HUES64 (cell line): Measurements from ENCODE around the gene CCL2.

Experiments
- H3K27ac ChIP-seq: 2 replicates; pipeline ENCODE4 v1.7.0; 2013; ENCODE audit warnings: low read depth, low read length, inconsistent platforms
- H3K27me3 ChIP-seq: 2 replicates; pipeline ENCODE4 v1.6.1; 2013; ENCODE audit warnings: mild to moderate bottlenecking, low read length; ENCODE audit not compliant: insufficient read depth
- H3K36me3 ChIP-seq: 2 replicates; pipeline ENCODE4 v1.6.1; 2013; ENCODE audit warnings: mild to moderate bottlenecking, low read length; ENCODE audit not compliant: insufficient read depth
- H3K4me1 ChIP-seq: 2 replicates; pipeline ENCODE4 v1.6.1; 2013; ENCODE audit warnings: mild to moderate bottlenecking, low read length, moderate library complexity; ENCODE audit not compliant: insufficient read depth
- H3K4me3 ChIP-seq: 2 replicates; pipeline ENCODE4 v1.5.1; 2013; ENCODE audit warnings: mild to moderate bottlenecking, low read length, moderate library complexity
- H3K9ac ChIP-seq: 2 replicates; pipeline ENCODE4 v1.6.1; 2013; ENCODE audit warnings: mild to moderate bottlenecking, low read depth, low read length
- H3K9me3 ChIP-seq: 2 replicates; pipeline ENCODE4 v1.6.1; 2013; ENCODE audit warnings: low read depth, low read length; ENCODE audit not compliant: insufficient read depth
- WGBS: fragments of 150-250, 120-280 bp; methylation state at CpG from one replicate; pipeline ENCODE4 v1.1.7; 2013; ENCODE audit warnings: missing lambda C conversion rate; 5-methylcytosine and 5-hydroxymethylcytosine counted together

Gene CCL2

DNA sequence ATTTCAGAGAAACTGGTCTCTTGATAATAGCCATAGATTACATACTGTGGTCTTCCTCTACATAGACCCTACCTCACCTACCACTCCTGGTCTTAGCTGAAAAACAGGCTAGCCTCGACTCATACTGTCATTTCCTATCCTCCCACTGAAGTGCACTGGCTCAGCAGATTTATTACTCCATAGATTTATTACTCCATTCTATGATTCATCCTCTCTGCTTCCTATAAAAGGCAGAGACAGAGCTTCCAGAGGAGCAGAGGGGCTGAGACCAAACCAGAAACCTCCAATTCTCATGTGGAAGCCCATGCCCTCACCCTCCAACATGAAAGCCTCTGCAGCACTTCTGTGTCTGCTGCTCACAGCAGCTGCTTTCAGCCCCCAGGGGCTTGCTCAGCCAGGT lies 14.9 kb downstream of the CCL2 start, which contains the start of gene CCL7:
TSS of gene CCL7 (plus strand) at position 253 of the 400 bp plus-strand sequence. CDS start at position 323, 70 bp downstream.
- Histone ChIP-seq H3K36me3 (no peaks in the 10 kb centered on the region), H3K4me1 (no peaks in the 10 kb centered on the region), H3K9me3 (no peaks in the 10 kb centered on the region), H3K4me3 (no peak within 1 kb of the TSS), H3K9ac (no peak within 1 kb of the TSS), H3K27ac (no peak within 1 kb of the TSS), H3K27me3 (no peaks in the 10 kb centered on the region; the same call in 1 of the 2 replicates)
- WGBS, result 91% methylated on average over 1 of the region's 1 CpG

DNA sequence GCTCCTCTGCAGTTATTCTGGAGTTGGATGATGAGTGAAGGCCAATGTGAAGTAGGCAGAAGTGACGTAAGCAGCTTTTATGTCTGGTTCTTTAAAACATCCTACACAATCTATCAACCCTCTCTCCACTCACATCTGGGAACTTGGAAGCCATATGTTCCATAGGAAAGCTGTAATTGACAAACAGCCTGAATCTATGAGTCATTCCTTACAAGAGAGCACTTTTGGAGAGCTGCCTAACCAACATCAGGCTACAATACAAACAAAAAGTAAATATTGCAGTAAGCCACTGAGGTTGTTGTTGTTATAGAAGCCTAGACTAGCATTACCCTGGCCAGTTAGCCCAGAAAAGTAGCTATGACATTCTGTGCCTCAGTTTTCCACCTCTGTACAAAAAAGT lies 20.8 kb downstream of the CCL2 start:
- no CpG with 5 or more reads among the region's 1 CpG for WGBS
- Histone ChIP-seq H3K27me3 (no peaks in the 10 kb centered on the region), H3K9ac (no peak overlapping the region), H3K27ac (no peak overlapping the region), H3K9me3 (no peaks in the 10 kb centered on the region), H3K36me3 (no peaks in the 10 kb centered on the region), H3K4me3 (no peak overlapping the region), H3K4me1 (no peaks in the 10 kb centered on the region)

DNA sequence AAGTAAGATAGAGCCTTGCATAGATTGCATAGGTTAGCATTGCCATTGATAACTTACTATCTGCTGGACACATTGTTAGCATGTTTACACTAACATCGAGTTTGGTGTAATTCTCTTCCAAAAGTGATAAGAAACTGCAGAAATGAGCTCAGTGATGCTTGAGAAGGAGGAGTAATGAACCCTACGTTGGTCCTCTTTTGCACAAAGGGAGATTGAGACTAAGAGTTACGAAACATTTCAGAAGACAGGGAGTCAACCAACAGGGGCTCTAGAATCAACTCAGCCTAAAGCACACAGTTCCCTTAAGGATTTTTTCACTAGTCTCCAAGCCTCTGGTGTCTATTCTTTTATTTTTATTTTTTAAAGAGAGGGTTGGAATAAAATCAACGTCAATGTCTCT lies 21.7 kb downstream of the CCL2 start:
- H3K27ac ChIP-seq, result no peak overlapping the region
- no peak overlapping the region for H3K9ac ChIP-seq
- no peaks in the 10 kb centered on the region for H3K27me3 ChIP-seq
- no peak overlapping the region for H3K4me3 ChIP-seq
- H3K36me3 ChIP-seq, result no peaks in the 10 kb centered on the region
- H3K9me3 ChIP-seq, result no peaks in the 10 kb centered on the region
- WGBS, result 85% methylated on average over 4 of the region's 4 CpGs
- no peaks in the 10 kb centered on the region for H3K4me1 ChIP-seq

DNA sequence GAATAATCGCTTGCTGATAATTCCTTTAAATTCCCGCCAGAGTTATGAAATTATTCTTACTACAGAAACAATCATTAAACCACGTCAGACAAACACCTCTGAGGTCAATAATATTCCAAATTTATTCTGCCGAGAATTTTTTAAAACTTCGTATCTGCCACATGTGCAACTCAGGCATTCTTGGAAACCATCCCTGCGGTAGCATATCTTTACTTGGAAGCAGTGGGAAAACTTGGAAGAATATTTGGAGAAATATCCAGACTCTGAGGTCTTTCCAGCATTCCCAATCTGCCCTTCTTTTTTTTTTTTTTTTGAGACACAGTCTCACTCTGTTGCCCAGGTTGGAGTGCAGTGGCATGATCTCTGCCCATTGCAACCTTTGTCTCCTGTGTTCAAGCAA lies 28.5 kb downstream of the CCL2 start:
- H3K9ac ChIP-seq, result no peak overlapping the region
- no peaks in the 10 kb centered on the region for H3K9me3 ChIP-seq
- H3K27ac ChIP-seq, result no peak overlapping the region
- H3K36me3 ChIP-seq, result no peaks in the 10 kb centered on the region
- no peaks in the 10 kb centered on the region for H3K27me3 ChIP-seq
- no peaks in the 10 kb centered on the region for H3K4me1 ChIP-seq
- no peak overlapping the region for H3K4me3 ChIP-seq
- WGBS, result 96% methylated on average over 6 of the region's 6 CpGs

DNA sequence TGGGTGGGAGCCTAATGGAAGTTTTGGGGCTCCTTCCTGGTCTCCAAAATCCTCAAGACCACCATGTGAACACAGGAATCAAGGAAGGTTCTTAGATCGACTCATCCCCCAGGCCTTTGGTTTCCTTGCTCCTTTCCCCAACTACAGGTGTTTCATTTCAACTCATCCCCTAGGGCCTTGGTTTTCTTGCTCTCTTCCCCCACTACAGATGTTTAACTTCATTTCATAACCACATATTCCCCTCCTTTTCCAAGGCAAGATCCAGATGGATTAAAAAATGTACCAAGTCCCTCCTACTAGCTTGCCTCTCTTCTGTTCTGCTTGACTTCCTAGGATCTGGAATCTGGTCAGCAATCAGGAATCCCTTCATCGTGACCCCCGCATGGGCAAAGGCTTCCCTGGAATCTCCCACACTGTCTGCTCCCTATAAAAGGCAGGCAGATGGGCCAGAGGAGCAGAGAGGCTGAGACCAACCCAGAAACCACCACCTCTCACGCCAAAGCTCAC lies 30.3 kb downstream of the CCL2 start, which contains the start of gene CCL11:
TSS of gene CCL11 (plus strand) at position 457 of the 507 bp plus-strand sequence. CDS start 67 bp downstream, outside the sequence.
- Histone ChIP-seq H3K4me3 (no peak within 1 kb of the TSS), H3K9ac (no peak within 1 kb of the TSS), H3K27me3 (no peaks in the 10 kb centered on the region), H3K4me1 (no peaks in the 10 kb centered on the region), H3K27ac (no peak within 1 kb of the TSS), H3K9me3 (no peaks in the 10 kb centered on the region), H3K36me3 (no peaks in the 10 kb centered on the region)
- WGBS, result 91% methylated on average over 4 of the region's 4 CpGs

DNA sequence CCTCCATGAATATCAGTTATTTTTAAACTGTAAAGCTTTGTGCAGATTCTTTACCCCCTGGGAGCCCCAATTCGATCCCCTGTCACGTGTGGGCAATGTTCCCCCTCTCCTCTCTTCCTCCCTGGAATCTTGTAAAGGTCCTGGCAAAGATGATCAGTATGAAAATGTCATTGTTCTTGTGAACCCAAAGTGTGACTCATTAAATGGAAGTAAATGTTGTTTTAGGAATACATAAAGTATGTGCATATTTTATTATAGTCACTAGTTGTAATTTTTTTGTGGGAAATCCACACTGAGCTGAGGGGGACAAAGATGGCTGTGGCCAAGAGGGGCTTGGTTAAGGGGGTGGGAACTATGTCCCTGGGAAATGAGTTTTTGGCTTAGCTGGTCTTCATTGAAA lies 32.8 kb downstream of the CCL2 start:
- no peak overlapping the region for H3K4me3 ChIP-seq
- no peaks in the 10 kb centered on the region for H3K4me1 ChIP-seq
- no peaks in the 10 kb centered on the region for H3K9me3 ChIP-seq
- H3K27ac ChIP-seq, result no peak overlapping the region
- WGBS, result 71% methylated on average over 2 of the region's 2 CpGs
- H3K27me3 ChIP-seq, result no peaks in the 10 kb centered on the region
- no peaks in the 10 kb centered on the region for H3K36me3 ChIP-seq
- H3K9ac ChIP-seq, result no peak overlapping the region

DNA sequence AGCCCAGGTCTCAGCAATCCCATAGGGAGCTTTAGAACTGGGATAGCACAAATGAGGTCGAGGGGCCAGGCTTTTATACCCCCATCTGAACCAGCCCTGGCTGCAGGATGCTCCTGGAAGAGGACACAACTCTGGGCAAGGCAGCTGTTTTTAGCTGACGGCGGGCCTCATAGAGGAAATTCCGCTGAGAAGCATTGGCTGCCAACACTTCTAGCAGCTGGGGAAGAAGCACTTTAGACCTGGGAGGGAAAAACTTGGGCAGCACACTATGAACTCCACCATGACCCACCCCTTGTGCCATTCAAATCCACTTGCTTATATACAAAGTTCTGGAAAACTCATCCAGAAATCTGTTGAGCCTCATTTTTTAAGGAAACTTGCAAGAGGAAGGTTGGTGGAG lies 35.5 kb downstream of the CCL2 start:
- Histone ChIP-seq H3K9ac (no peak overlapping the region), H3K9me3 (no peaks in the 10 kb centered on the region), H3K36me3 (no peaks in the 10 kb centered on the region), H3K27me3 (no peaks in the 10 kb centered on the region), H3K4me3 (no peak overlapping the region), H3K4me1 (no peaks in the 10 kb centered on the region), H3K27ac (no peak overlapping the region)
- 88% methylated on average over 4 of the region's 4 CpGs for WGBS

DNA sequence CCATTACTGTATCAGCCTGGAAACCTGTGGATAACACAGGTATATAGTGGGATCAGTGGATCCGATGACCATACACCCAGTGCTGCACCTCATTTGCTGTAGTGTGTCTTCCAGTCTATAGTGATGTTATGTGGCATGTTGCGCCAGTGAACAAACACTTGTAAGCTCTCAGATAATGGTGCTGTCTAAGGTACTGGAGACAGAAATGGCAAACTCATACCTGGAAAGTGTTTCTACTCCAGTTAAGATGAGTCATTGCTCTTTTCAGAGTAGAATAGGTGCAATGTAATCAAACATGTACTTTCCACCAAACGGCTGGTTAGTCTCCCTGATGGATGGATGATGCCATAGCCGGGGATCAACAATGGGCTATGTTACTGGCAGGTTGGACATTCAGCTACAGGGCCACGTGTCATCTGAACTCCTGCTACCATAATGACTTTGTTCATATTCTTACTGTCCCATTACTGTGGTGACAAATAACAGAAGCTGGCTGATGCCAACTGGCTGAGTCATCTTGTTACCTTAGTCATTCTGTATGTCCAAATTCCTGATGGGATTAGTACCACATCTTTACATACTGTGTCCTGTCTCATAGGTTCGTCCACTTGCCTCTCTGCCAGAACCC lies 36.8 kb downstream of the CCL2 start:
- no peaks in the 10 kb centered on the region for H3K9me3 ChIP-seq
- H3K27me3 ChIP-seq, result no peaks in the 10 kb centered on the region
- no peaks in the 10 kb centered on the region for H3K36me3 ChIP-seq
- H3K4me1 ChIP-seq, result no peaks in the 10 kb centered on the region
- no peak overlapping the region for H3K4me3 ChIP-seq
- H3K9ac ChIP-seq, result no peak overlapping the region
- 93% methylated on average over 6 of the region's 6 CpGs for whole genome bisulfite sequencing
- no peak overlapping the region for H3K27ac ChIP-seq

DNA sequence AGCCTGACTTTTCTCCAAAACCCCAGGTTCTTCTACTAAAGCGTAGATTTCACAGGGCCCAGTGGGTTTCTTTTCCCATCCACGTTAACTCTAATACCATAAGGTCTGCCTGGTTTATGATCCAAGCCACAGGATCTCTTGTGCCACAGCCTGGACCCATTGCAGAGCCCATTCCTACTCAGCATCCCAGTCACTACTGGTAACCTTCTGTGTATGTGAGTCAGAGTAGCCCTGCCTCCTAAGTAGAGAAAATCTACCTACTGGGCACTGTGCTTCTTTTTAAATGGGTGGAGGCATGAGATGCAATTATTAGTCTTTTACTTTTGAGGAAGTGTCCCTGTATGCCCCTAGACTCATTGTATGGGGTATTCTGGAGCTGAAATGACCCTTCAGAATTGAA lies 43.9 kb downstream of the CCL2 start:
- WGBS, result 93% methylated on average over 2 of the region's 2 CpGs
- Histone ChIP-seq H3K9ac (no peak overlapping the region), H3K4me3 (no peak overlapping the region), H3K27ac (no peak overlapping the region), H3K36me3 (no peaks in the 10 kb centered on the region), H3K4me1 (no peaks in the 10 kb centered on the region), H3K27me3 (peaks cover 5% of the 10 kb centered on the region; the same call in 1 of the 2 replicates), H3K9me3 (no peaks in the 10 kb centered on the region)

DNA sequence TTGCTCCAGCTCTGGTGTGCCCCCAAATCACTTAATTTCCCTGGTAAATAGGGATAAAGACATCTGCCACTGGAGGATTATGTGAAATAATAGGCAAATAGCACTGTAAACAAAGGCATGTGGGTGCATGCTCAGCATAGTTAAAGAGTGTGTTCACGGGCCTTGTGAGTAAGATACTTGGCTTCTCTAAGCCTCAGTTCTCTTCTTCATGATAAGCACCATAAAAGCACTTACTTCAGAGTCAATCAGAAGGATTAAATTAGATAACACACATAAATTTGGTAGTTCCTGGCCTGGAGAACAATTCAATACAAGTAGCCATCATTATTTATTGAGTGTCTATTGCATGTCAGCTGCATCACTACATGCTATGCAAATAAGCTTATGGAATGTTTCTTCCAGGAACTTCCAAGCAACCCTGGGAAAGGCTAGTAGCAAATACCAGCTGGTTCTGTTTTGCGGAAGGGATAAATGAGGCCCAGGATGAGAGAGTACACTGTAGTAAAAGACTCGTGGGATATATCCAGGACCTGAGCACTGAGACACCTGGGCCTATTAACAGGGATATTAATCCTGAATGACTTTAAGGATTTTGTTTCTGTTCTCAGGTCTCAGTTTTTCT lies 45.0 kb downstream of the CCL2 start:
- H3K9me3 ChIP-seq, result no peaks in the 10 kb centered on the region
- H3K4me1 ChIP-seq, result no peaks in the 10 kb centered on the region
- no peak overlapping the region for H3K4me3 ChIP-seq
- H3K36me3 ChIP-seq, result no peaks in the 10 kb centered on the region
- H3K27me3 ChIP-seq, result peaks cover 5% of the 10 kb centered on the region; the same call in 1 of the 2 replicates
- no peak overlapping the region for H3K27ac ChIP-seq
- H3K9ac ChIP-seq, result no peak overlapping the region
- WGBS, result 97% methylated on average over 3 of the region's 3 CpGs

DNA sequence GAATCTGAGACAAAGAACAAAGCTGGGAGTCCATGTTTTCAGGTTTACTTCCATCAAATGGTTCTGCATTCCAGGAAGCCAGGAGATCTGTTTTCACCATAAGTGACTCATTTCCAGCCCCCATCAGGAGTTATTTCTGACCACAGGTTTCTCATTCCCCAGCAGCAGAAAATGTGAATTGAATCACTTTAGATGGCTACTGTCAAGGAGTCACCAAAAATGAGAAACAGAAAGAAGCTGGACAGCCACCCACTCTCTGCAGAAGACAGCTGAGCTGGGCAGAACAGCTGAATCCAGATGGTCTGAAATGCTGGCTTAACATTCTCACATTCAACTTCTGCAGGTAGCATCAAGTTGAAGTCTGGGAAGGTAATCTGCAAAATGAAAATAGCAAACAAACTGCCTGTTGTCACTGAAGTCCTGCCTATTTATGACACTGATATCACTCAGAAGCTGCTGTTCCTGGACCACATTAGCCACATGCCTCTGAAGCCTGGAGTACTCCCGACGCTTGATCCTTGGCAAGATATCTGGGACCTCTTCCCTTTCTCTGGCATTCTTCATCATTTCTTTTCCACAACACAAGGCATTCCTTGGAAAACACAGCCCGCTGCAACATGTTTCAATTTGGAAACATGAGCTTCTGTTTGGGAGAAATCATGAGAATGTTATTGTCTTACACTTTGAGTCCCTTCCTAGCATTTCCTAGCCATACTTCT lies 45.7 kb downstream of the CCL2 start:
- Histone ChIP-seq H3K27ac (no peak overlapping the region), H3K9ac (no peak overlapping the region), H3K36me3 (no peaks in the 10 kb centered on the region), H3K9me3 (no peaks in the 10 kb centered on the region), H3K4me1 (no peaks in the 10 kb centered on the region), H3K4me3 (no peak overlapping the region), H3K27me3 (peaks cover 5% of the 10 kb centered on the region; the same call in 1 of the 2 replicates)
- 93% methylated on average over 3 of the region's 3 CpGs for WGBS
